ENCODE results near the gene MMP7.
"Not testable (repeated sequence)": the region's sequence is repeated elsewhere in the genome, so short reads cannot be mapped to it uniquely, and the experiment has no call there.

Gene MMP7

GRCh38 chr11:102539567-102539966 lies 9.0 kb upstream of the MMP7 start:
- DNase-seq (ENCODE audit: low spot score) = no peak

- DNase-seq (ENCODE audit: low spot score) = no peak
Measured at GRCh38 chr11:102538932-102539331, 8.4 kb upstream of the MMP7 start.

- no peak for DNase-seq (ENCODE audit: low spot score)
Measured at GRCh38 chr11:102534261-102534872, 3.8 kb upstream of the MMP7 start.

- no peak for DNase-seq (ENCODE audit: low spot score)
Measured at GRCh38 chr11:102528618-102529017, 1.9 kb downstream of the MMP7 start.

GRCh38 chr11:102527684-102528083 lies 2.9 kb downstream of the MMP7 start:
- no peak for DNase-seq (ENCODE audit: low spot score)

GRCh38 chr11:102527041-102527440 lies 3.5 kb downstream of the MMP7 start:
- no peak for DNase-seq (ENCODE audit: low spot score)

GRCh38 chr11:102523887-102524286 lies 6.7 kb downstream of the MMP7 start:
- DNase-seq (ENCODE audit: low spot score) = no peak

GRCh38 chr11:102523189-102523570 lies 7.4 kb downstream of the MMP7 start:
- no peak for DNase-seq (ENCODE audit: low spot score)

GRCh38 chr11:102522312-102523188 lies 8.0 kb downstream of the MMP7 start:
- no peak for DNase-seq (ENCODE audit: low spot score)

GRCh38 chr11:102521121-102521520 lies 9.4 kb downstream of the MMP7 start:
- DNase-seq (ENCODE audit: low spot score) = no peak

- no peak for DNase-seq (ENCODE audit: low spot score)
Measured at GRCh38 chr11:102520514-102520913, 10.0 kb downstream of the MMP7 start.

GRCh38 chr11:102518296-102519094 lies 12.1 kb downstream of the MMP7 start:
- DNase-seq (ENCODE audit: low spot score) = no peak

- no peak for DNase-seq (ENCODE audit: low spot score)
Measured at GRCh38 chr11:102517670-102518069, 12.9 kb downstream of the MMP7 start.

- DNase-seq (ENCODE audit: low spot score) = no peak
Measured at GRCh38 chr11:102516179-102516578, 14.4 kb downstream of the MMP7 start.

- no peak for DNase-seq (ENCODE audit: low spot score)
Measured at GRCh38 chr11:102513869-102514268, 16.7 kb downstream of the MMP7 start.

GRCh38 chr11:102510439-102511135 lies 20.0 kb downstream of the MMP7 start:
- no peak for DNase-seq (ENCODE audit: low spot score)

- DNase-seq (ENCODE audit: low spot score) = not testable (repeated sequence)
Measured at GRCh38 chr11:102502831-102503230, 27.7 kb downstream of the MMP7 start.

- DNase-seq (ENCODE audit: low spot score) = no peak
Measured at GRCh38 chr11:102500829-102501228, 29.7 kb downstream of the MMP7 start.

- DNase-seq (ENCODE audit: low spot score) = no peak
Measured at GRCh38 chr11:102499931-102500330, 30.6 kb downstream of the MMP7 start.

GRCh38 chr11:102499151-102499550 lies 31.4 kb downstream of the MMP7 start:
- DNase-seq (ENCODE audit: low spot score) = no peak

GRCh38 chr11:102497061-102497460 lies 33.5 kb downstream of the MMP7 start:
- DNase-seq (ENCODE audit: low spot score) = no peak
